ENCODE results near the gene MRGPRE. TPM values are rescaled to one million over a fixed set of nuclear protein-coding genes. Genes with fewer than 3 reads are reported as not detected.

The MRGPRE gene
- total RNA-seq, 1 donor from 2014 or later = not detected

GRCh38 chr11:3195251-3196160, 36.7 kb downstream of the MRGPRE start:
- ATAC-seq (peak; percentile 39), DNase-seq (peak; percentile 64)
- intact Hi-C loops (cut with DNase I) = no loop called here
- Histone ChIP-seq H3K27me3 (peaks cover 6% of the 10 kb centered on the region), H3K4me3 (no peak overlapping the region), H3K27ac (no peak overlapping the region), H3K9me3 (no peaks in the 10 kb centered on the region), H3K4me1 (no peaks in the 10 kb centered on the region), H3K36me3 (no peaks in the 10 kb centered on the region)
- peak; percentile 32 for TF ChIP-seq CTCF (IDR thresholded peaks at IDR 0.05)

GRCh38 chr11:3194016-3194816, 38.0 kb downstream of the MRGPRE start:
- TF ChIP-seq CTCF (IDR thresholded peaks at IDR 0.05) = no peak
- no peaks in the 10 kb centered on the region for H3K27me3 ChIP-seq
- no peaks in the 10 kb centered on the region for H3K4me1 ChIP-seq
- H3K9me3 ChIP-seq = no peaks in the 10 kb centered on the region
- H3K4me3 ChIP-seq = no peak overlapping the region
- H3K36me3 ChIP-seq = no peaks in the 10 kb centered on the region
- ATAC-seq = no peak
- intact Hi-C loops (cut with DNase I) = no loop called here
- no peak for DNase-seq
- H3K27ac ChIP-seq = no peak overlapping the region

GRCh38 chr11:3193373-3194015, 38.7 kb downstream of the MRGPRE start:
- Histone ChIP-seq H3K27ac (no peak overlapping the region), H3K36me3 (no peaks in the 10 kb centered on the region), H3K4me1 (no peaks in the 10 kb centered on the region), H3K9me3 (no peaks in the 10 kb centered on the region), H3K4me3 (no peak overlapping the region), H3K27me3 (no peaks in the 10 kb centered on the region)
- DNase-seq = no peak
- no peak for ATAC-seq
- intact Hi-C loops (cut with DNase I) = no loop called here
- no peak for TF ChIP-seq CTCF (IDR thresholded peaks at IDR 0.05)

- no peak for TF ChIP-seq CTCF (IDR thresholded peaks at IDR 0.05)
- Histone ChIP-seq H3K36me3 (no peaks in the 10 kb centered on the region), H3K9me3 (no peaks in the 10 kb centered on the region), H3K27me3 (no peaks in the 10 kb centered on the region), H3K4me1 (no peaks in the 10 kb centered on the region), H3K27ac (no peak overlapping the region), H3K4me3 (no peak overlapping the region)
- ATAC-seq (no peak), DNase-seq (no peak)
- intact Hi-C loops (cut with DNase I) = no loop called here
These were observed 39.5 kb downstream of the MRGPRE start for GRCh38 chr11:3192511-3193372.
